CD4-positive, alpha-beta memory T cell (primary cell): ENCODE results near the gene ZNF107. TPM values are rescaled to one million over a fixed set of nuclear protein-coding genes. Genes with fewer than 3 reads are reported as not detected.

Source experiments
- CTCF ChIA-PET: fragments of 350-600 bp; sonication (Branson Sonifier 250); formaldehyde crosslinking; loops from one replicate; lab custom pipeline; 2021; ENCODE audit warnings: inconsistent platforms; ENCODE audit not compliant: partially characterized antibody; lab: Charles Lee
- POLR2A ChIA-PET: fragments of 350-600 bp; sonication (Branson Sonifier 250); formaldehyde crosslinking; loops from one replicate; lab custom pipeline; 2021; ENCODE audit not compliant: partially characterized antibody; lab: Charles Lee
- DNase-seq, 5 donors: peaks; one replicate each; pipeline versions ENCODE4 v3.0.0 to v3.0.0-alpha.2; 2020 to 2022; ENCODE audit warnings: mixed read lengths in 1 of 5
- H3K27ac ChIP-seq: one replicate; pipeline ENCODE4 v1.7.0; 2013; ENCODE audit warnings: low read depth, low read length
- H3K27me3 ChIP-seq: 2 replicates; pipeline ENCODE4 v1.7.0; 2013; ENCODE audit warnings: mild to moderate bottlenecking, low read length, moderate library complexity; ENCODE audit not compliant: insufficient read depth
- H3K36me3 ChIP-seq: 2 replicates; pipeline ENCODE4 v1.7.0; 2013; ENCODE audit warnings: mild to moderate bottlenecking, low read length, moderate library complexity; ENCODE audit not compliant: insufficient read depth
- H3K4me1 ChIP-seq: 2 replicates; pipeline ENCODE4 v1.7.0; 2013; ENCODE audit warnings: mild to moderate bottlenecking, low read length, moderate library complexity; ENCODE audit not compliant: insufficient read depth
- H3K4me3 ChIP-seq, 2 donors: one replicate each; pipeline ENCODE4 v1.7.0; 2013; ENCODE audit warnings: low read length in 2 of 2, mild to moderate bottlenecking in 1 of 2
- H3K9me3 ChIP-seq, 2 donors: one replicate each; pipeline ENCODE4 v1.7.0; 2013; ENCODE audit warnings: low read length in 2 of 2, control low read depth in 1 of 2; ENCODE audit not compliant: control insufficient read depth in 1 of 2
- H3K27ac Mint-ChIP-seq, 7 donors: one replicate each; pipeline ENCODE4 v1.8.0; 2020 to 2021; ENCODE audit warnings: mixed read lengths in 7 of 7, mild to moderate bottlenecking in 6 of 7, inconsistent platforms in 3 of 7, moderate library complexity in 3 of 7
- H3K27me3 Mint-ChIP-seq, 2 donors: one replicate each; pipeline ENCODE4 v1.8.0; 2020 to 2021; ENCODE audit warnings: mixed read lengths in 2 of 2
- H3K36me3 Mint-ChIP-seq, 2 donors: one replicate each; pipeline ENCODE4 v1.8.0; 2020 to 2021; ENCODE audit warnings: mixed read lengths in 2 of 2, inconsistent platforms in 1 of 2, mild to moderate bottlenecking in 1 of 2
- H3K4me1 Mint-ChIP-seq, 4 donors: one replicate each; pipeline ENCODE4 v1.8.0; 2020 to 2021; ENCODE audit warnings: mixed read lengths in 4 of 4, mild to moderate bottlenecking in 1 of 4
- H3K4me3 Mint-ChIP-seq, 8 donors: one replicate each; pipeline ENCODE4 v1.8.0; 2020 to 2021; ENCODE audit warnings: mixed read lengths in 8 of 8, mild to moderate bottlenecking in 7 of 8, moderate library complexity in 6 of 8, inconsistent platforms in 3 of 8
- H3K9me3 Mint-ChIP-seq, 8 donors: one replicate each; pipeline ENCODE4 v1.8.0; 2020 to 2021; ENCODE audit warnings: mixed read lengths in 8 of 8, mild to moderate bottlenecking in 5 of 8, inconsistent platforms in 3 of 8, moderate library complexity in 1 of 8
- intact Hi-C: fragments of 100-400 bp; cut with micrococcal nuclease; formaldehyde crosslinking; loops from one replicate; pipeline ENCODE4 v1.15.1; 2023
- polyA plus RNA-seq, 2 donors: library from polyadenylated mRNA; unstranded; fragments of 300-500 nt; fragmentation: Illumina TruSeq; gene quantifications; one replicate each; pipeline ENCODE4 v1.2.3, GENCODE V29; 2021
- total RNA-seq, 2 experiments: library from RNA; stranded (reverse); gene quantifications; one replicate each; pipeline ENCODE4 v1.2.3, GENCODE V29; 2021

The ZNF107 gene
- total and polyA plus RNA-seq, 4 experiments from 2014 or later, result 4.0 to 30.9 (median 20.2) TPM

GRCh38 chr7:64626557-64626956 is 39.4 kb upstream of the ZNF107 start:
- no peak overlapping the region for H3K27ac Mint-ChIP-seq
- intact Hi-C loops, result no loop called here
- no peak for DNase-seq
- H3K27me3 Mint-ChIP-seq, result no peaks in the 10 kb centered on the region
- Histone ChIP-seq H3K36me3 (no peaks in the 10 kb centered on the region), H3K4me1 (no peaks in the 10 kb centered on the region), H3K27ac (no peak overlapping the region), H3K4me3 (no peak overlapping the region), H3K9me3 (no peaks in the 10 kb centered on the region), H3K27me3 (no peaks in the 10 kb centered on the region)
- H3K36me3 Mint-ChIP-seq, result no peaks in the 10 kb centered on the region
- no peaks in the 10 kb centered on the region for H3K4me1 Mint-ChIP-seq
- ChIA-PET CTCF (interaction anchor here (1.3 to 5.9 kb wide), 6 partner anchors 9 to 444 kb away, joined by 3 to 26 read pairs (median 4); no protein-coding TSS in a partner anchor), POLR2A (no interaction called here)
- no peak overlapping the region for H3K4me3 Mint-ChIP-seq
- H3K9me3 Mint-ChIP-seq, result peaks cover 0 to 4% (median 0%) of the 10 kb centered on the region in 8 donors

- Histone ChIP-seq H3K9me3 (no peaks in the 10 kb centered on the region), H3K27ac (no peak overlapping the region), H3K36me3 (no peaks in the 10 kb centered on the region), H3K4me1 (no peaks in the 10 kb centered on the region), H3K27me3 (no peaks in the 10 kb centered on the region), H3K4me3 (no peak overlapping the region)
- ChIA-PET POLR2A (no interaction called here), CTCF (interaction anchor here (1.9 kb wide), 1 partner anchor 441 kb away, joined by 4 read pairs; no protein-coding TSS in a partner anchor)
- Mint-ChIP-seq H3K4me3 (no peak overlapping the region), H3K27me3 (no peaks in the 10 kb centered on the region), H3K9me3 (no peaks in the 10 kb centered on the region), H3K27ac (no peak overlapping the region), H3K36me3 (no peaks in the 10 kb centered on the region), H3K4me1 (no peaks in the 10 kb centered on the region)
- intact Hi-C loops, result no loop called here
- no peak for DNase-seq
Observed at GRCh38 chr7:64628192-64628591, 37.7 kb upstream of the ZNF107 start.

- Histone ChIP-seq H3K27me3 (no peaks in the 10 kb centered on the region), H3K36me3 (no peaks in the 10 kb centered on the region), H3K4me3 (no peak overlapping the region), H3K4me1 (no peaks in the 10 kb centered on the region), H3K9me3 (no peaks in the 10 kb centered on the region), H3K27ac (no peak overlapping the region)
- DNase-seq, result no peak
- Mint-ChIP-seq H3K27ac (no peak overlapping the region), H3K9me3 (no peaks in the 10 kb centered on the region), H3K36me3 (no peaks in the 10 kb centered on the region), H3K4me1 (no peaks in the 10 kb centered on the region), H3K4me3 (no peak overlapping the region), H3K27me3 (no peaks in the 10 kb centered on the region)
- POLR2A ChIA-PET, result no interaction called here
- intact Hi-C loops, result no loop called here
- CTCF ChIA-PET, result interaction anchor here (1.2 to 4.0 kb wide), 3 partner anchors 9 to 441 kb away, joined by 3 to 23 read pairs (median 4); no protein-coding TSS in a partner anchor
Observed at GRCh38 chr7:64628721-64629120, 37.2 kb upstream of the ZNF107 start.

GRCh38 chr7:64630496-64630895 is 35.4 kb upstream of the ZNF107 start:
- H3K27me3 ChIP-seq, result no peaks in the 10 kb centered on the region
- no peaks in the 10 kb centered on the region for H3K36me3 Mint-ChIP-seq
- ChIA-PET CTCF (interaction anchor here (0.6 to 4.0 kb wide), 7 partner anchors 9 to 449 kb away, joined by 3 to 23 read pairs (median 4); partner anchors contain the start of gene ZNF736), POLR2A (no interaction called here)
- H3K4me1 Mint-ChIP-seq, result no peaks in the 10 kb centered on the region
- no peaks in the 10 kb centered on the region for H3K9me3 ChIP-seq
- intact Hi-C loops, result no loop called here
- no peaks in the 10 kb centered on the region for H3K9me3 Mint-ChIP-seq
- no peaks in the 10 kb centered on the region for H3K4me1 ChIP-seq
- H3K27ac Mint-ChIP-seq, result no peak overlapping the region
- H3K4me3 Mint-ChIP-seq, result no peak overlapping the region
- no peaks in the 10 kb centered on the region for H3K27me3 Mint-ChIP-seq
- H3K27ac ChIP-seq, result no peak overlapping the region
- no peak overlapping the region for H3K4me3 ChIP-seq
- DNase-seq, result no peak
- H3K36me3 ChIP-seq, result no peaks in the 10 kb centered on the region

GRCh38 chr7:64632029-64632428 is 33.9 kb upstream of the ZNF107 start:
- no peaks in the 10 kb centered on the region for H3K4me1 ChIP-seq
- H3K36me3 Mint-ChIP-seq, result no peaks in the 10 kb centered on the region
- H3K4me3 ChIP-seq, result no peak overlapping the region
- no peak overlapping the region for H3K4me3 Mint-ChIP-seq
- H3K9me3 Mint-ChIP-seq, result no peaks in the 10 kb centered on the region
- CTCF ChIA-PET, result interaction anchor here (4.0 kb wide), 1 partner anchor 13 kb away, joined by 23 read pairs; no protein-coding TSS in a partner anchor
- H3K27ac Mint-ChIP-seq, result no peak overlapping the region
- POLR2A ChIA-PET, result no interaction called here
- H3K27ac ChIP-seq, result no peak overlapping the region
- no peaks in the 10 kb centered on the region for H3K9me3 ChIP-seq
- no peaks in the 10 kb centered on the region for H3K27me3 ChIP-seq
- H3K27me3 Mint-ChIP-seq, result no peaks in the 10 kb centered on the region
- H3K36me3 ChIP-seq, result no peaks in the 10 kb centered on the region
- DNase-seq, result no peak
- H3K4me1 Mint-ChIP-seq, result peaks cover 0 to 4% (median 0%) of the 10 kb centered on the region in 4 donors
- intact Hi-C loops, result no loop called here

- Mint-ChIP-seq H3K27ac (no peak overlapping the region), H3K4me3 (no peak overlapping the region), H3K4me1 (peaks cover 0 to 4% (median under 1%) of the 10 kb centered on the region in 4 donors), H3K36me3 (no peaks in the 10 kb centered on the region), H3K27me3 (no peaks in the 10 kb centered on the region), H3K9me3 (no peaks in the 10 kb centered on the region)
- Histone ChIP-seq H3K4me3 (no peak overlapping the region), H3K9me3 (no peaks in the 10 kb centered on the region), H3K27me3 (no peaks in the 10 kb centered on the region), H3K36me3 (no peaks in the 10 kb centered on the region), H3K4me1 (no peaks in the 10 kb centered on the region), H3K27ac (no peak overlapping the region)
- intact Hi-C loops, result no loop called here
- DNase-seq, result no peak
- CTCF ChIA-PET, result no interaction called here
- POLR2A ChIA-PET, result no interaction called here
Observed at GRCh38 chr7:64633401-64633800, 32.5 kb upstream of the ZNF107 start.

- H3K36me3 Mint-ChIP-seq, result no peaks in the 10 kb centered on the region
- Histone ChIP-seq H3K9me3 (no peaks in the 10 kb centered on the region), H3K27ac (no peak overlapping the region), H3K4me3 (no peak overlapping the region), H3K4me1 (no peaks in the 10 kb centered on the region), H3K27me3 (no peaks in the 10 kb centered on the region), H3K36me3 (no peaks in the 10 kb centered on the region)
- POLR2A ChIA-PET, result no interaction called here
- H3K4me3 Mint-ChIP-seq, result no peak overlapping the region
- DNase-seq, result no peak
- H3K4me1 Mint-ChIP-seq, result peaks cover 0 to 4% (median under 1%) of the 10 kb centered on the region in 4 donors
- intact Hi-C loops, result loop anchor here (5.0 kb wide), 1 partner anchor 673 kb away; no protein-coding TSS in a partner anchor
- H3K27ac Mint-ChIP-seq, result no peak overlapping the region
- CTCF ChIA-PET, result no interaction called here
- no peaks in the 10 kb centered on the region for H3K9me3 Mint-ChIP-seq
- H3K27me3 Mint-ChIP-seq, result no peaks in the 10 kb centered on the region
Observed at GRCh38 chr7:64634406-64635062, 31.4 kb upstream of the ZNF107 start.
